GM21390 (cell line): ENCODE data around the gene TSPAN9.

Experiments
- ATAC-seq: cut with Tn5 transposase; IDR thresholded peaks from one replicate; pipeline ENCODE4 v1.9.1; 2021; ENCODE audit not compliant: unreplicated experiment

The TSPAN9 gene

DNA sequence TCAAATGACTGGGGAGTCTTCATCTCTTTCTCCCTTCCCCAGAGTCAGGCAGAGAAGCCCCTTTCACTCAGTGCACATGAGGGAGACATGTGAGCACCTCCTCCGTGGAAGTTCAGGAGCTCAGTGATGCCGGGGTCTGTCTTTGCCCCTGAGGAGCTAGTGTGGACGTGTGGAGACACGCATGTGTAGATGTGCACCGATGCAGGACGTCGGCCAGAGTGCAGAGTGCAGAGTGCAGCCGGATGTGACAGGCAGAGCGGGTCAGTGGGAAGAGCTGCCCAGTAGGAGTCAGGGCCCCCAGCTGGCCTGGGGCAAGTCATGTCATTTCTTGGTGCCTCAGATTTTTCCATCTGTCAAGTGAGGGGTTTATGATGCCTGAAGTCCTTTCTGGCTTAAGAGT, 20.7 kb downstream of the TSPAN9 start:
- ATAC-seq: no peak

GRCh38 chr12:3098436-3098835, 21.3 kb downstream of the TSPAN9 start:
- ATAC-seq: no peak

DNA sequence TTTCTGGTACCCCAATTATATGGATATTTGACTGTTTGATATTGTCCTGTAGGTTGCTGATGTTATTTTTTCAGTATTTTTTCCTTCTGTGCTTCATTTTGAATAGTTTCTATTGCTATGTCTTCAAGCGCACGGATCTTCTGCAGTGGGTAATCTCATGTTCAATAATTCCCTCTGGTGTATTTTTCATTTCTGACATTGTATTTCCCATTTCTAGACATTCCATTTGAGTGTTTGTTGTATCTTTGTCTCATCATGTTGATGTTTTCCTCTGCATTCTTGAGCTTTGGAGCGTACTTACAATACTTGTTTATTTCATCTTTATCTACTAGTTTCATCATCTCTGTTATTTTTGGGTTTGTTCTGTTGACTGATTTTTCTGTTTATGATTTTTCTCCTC, 22.0 kb downstream of the TSPAN9 start:
- ATAC-seq: no peak

GRCh38 chr12:3101309-3102024, 24.3 kb downstream of the TSPAN9 start:
- ATAC-seq: no peak

GRCh38 chr12:3102771-3103410, 25.7 kb downstream of the TSPAN9 start:
- no peak for ATAC-seq

DNA sequence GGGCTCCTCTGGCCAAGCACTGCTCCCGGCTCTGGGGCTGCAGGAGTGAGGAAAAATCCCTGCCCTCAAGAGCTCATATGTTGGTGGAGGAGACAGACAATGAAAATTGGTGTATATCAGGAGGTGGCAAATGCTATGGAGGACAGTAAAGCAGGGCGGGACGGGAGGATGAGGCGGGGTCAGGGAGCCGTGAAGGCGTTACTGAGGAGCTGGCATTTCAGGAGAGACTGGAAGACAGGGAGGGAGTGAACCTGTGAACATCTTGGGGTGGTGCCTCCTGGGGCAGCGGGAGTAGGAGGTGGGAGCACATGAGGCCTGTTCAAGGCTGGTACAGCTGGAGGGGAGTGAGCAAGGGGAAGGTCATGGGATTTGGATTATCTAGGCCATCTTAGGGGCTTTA, 26.6 kb downstream of the TSPAN9 start:
- ATAC-seq: no peak

DNA sequence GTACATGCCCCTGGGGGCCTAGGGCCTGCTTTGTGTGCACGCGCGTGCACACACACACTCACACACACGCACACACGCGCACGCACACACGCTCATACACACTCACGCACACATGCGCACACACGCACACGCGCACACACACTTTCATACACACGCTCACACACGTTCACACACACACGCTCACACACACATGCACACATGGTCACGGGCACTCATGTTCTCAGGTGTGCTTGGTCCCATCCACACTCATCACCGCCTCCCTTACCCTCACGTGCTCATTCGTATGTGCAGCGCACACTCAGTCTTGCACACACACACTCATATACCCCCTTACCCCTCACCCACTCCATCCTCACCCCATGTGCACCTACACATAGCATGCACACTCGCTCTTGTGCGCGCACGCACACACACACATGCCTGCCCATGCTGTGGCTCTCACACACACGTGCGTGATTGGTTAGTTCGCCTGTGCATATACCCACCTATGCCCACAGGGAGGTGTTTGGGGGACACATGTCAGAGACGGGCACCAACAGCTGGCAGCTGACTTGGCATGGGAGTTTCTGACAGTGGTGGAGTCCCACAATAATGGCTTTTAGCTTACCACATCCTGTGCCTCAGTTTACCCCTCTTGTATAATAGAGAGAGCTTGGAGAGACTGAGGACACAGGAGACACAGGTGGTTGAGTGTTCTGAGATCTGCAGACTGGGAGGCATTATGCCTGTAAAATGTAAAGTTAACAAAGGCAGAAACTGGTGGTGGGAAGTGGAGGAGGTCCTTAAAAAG, 28.7 kb downstream of the TSPAN9 start:
- ATAC-seq: no peak

GRCh38 chr12:3106579-3106978, 29.4 kb downstream of the TSPAN9 start:
- no peak for ATAC-seq

DNA sequence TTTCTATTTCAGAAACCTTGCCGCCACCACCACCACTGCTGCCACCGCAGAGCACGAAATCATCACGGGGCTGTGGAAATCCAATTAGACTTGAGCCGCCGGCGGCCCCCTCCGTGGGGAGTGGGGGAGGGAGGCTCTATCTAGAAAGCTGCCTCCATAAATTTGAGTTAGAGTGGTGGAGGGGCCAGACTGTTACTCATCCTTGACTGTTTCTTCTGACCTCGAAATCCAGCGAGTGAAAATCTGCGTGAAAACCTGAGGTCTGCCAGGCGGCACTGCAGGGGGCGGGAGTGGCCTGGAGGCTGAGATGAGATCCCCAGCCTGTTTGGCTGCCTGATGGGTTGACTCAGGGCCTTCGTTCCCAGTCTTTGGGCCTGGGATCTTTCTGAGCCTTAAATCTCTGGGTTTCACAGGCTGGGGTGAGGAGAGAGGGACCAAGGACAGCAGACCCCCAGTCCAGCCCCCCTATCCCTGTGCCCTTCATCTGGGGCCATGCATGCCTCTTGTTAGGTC, 29.9 kb downstream of the TSPAN9 start:
- no peak for ATAC-seq

DNA sequence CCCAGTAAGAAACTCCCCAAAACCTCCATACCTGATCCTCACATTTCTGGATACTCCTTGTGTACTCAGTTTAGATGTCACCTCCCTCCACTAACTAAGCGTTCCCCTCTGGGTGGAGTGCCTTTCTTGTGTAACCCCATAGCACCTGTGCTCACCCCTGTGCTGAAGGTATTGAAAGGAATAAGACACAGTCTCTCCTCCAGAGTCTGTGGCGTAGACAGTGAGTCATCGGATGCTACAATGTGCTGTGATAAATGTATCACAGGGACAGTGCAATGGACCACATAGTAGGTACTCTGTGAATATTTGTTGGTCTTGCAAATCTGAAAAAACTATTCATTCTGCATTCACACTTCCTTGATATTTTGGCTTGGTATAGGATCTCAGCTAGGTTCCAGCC, 30.8 kb downstream of the TSPAN9 start:
- no peak for ATAC-seq

DNA sequence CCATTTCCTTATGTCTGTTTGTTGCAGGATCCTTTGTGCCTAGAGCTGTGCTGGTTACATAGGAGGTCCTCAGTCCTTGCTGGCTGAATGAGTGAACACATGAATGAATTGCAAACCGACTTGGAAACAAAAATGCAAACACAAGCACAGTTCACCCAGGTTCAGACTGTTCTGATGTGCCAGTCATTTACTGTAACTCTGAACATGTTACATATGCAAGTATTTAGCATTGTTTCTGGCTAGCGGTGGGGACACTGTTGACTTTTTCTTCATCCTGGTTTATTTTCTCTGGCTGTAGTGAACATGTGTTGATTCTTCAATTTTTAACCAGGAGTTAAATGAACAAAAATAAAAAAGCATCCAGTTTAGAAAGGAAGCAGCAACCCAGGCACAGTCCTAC, 33.4 kb downstream of the TSPAN9 start:
- ATAC-seq: no peak

DNA sequence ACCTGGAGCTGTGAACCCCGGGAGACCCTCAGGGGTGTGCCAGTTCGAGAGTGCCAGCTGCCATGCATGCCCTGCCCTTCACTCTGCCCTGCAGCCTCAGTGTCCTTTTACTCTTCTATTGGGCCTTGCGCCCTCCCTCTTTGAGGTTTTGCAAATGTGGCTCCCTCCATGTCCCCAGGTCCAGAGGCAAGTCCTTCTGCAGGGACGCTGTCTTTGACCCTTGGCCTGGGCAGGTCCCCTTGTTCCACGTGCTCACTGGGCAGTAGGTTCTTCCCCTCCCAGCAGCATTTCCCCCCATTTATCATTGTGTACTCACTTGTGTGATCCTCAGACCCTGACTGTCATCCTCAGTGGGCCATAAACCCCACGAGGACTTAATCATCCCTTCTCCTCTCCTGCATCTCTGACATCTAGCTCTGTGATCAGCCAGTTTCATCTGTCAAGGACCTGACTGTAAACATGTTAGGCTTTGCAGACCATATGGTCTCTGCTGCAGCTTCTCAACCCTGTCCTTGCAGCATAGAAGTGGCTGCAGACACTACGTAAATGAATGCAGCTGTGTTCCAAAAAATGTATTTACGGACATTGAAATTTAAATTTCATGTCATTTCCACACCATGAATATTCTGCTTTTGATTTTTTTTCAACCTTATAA, 36.6 kb downstream of the TSPAN9 start:
- ATAC-seq: no peak

- ATAC-seq: no peak
Measured at GRCh38 chr12:3114671-3115070, 37.5 kb downstream of the TSPAN9 start.

DNA sequence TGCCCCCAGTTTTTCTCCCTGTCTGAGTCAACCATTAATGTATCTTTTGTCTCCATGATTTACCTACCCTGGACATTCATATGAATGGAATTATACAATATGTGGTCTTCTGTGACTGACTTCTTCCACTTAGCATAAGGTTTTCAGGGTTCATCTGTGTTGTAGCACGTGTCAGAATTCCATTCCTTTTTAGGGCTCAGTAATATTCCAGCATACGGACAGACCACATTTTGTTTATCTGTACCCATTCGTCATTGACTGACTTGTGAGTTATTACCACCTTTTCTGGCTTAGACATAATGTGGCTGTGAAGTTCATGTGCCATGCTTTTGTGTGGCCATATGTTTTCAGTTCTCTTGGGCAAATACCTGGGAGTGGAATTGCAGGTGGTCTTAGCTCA, 37.9 kb downstream of the TSPAN9 start:
- ATAC-seq: no peak

- ATAC-seq: no peak
Measured at GRCh38 chr12:3116106-3116844, 39.1 kb downstream of the TSPAN9 start.

DNA sequence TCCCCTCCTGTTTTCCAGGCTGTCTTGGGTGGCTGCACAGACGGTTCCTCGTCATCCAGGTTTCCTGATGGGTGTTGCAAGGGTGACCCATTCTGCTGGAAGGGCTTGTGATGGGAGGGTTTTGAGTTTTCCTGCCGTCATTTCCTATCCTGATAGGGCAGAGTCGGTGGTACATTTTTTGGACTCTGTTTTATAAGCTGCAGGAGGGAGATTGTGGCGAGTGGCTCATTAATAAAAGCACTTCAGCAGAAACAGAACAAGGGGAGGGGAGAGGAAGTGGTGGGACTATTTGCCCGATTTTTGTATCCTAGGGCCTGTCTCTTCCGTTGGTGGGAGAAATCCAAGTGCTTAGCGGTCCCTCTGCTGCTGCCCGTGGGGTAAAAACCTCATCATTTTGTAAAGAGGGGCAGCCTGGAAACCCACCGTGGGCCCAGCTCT, 40.0 kb downstream of the TSPAN9 start:
- ATAC-seq: no peak

GRCh38 chr12:3117591-3118015, 40.4 kb downstream of the TSPAN9 start:
- no peak for ATAC-seq

- ATAC-seq: no peak
Measured at GRCh38 chr12:3119192-3119755, 42.1 kb downstream of the TSPAN9 start.

GRCh38 chr12:3119756-3120601, 42.8 kb downstream of the TSPAN9 start:
- ATAC-seq: no peak
